IPS DF 19.7 (cell line): ENCODE results near the gene SGCA.

ENCODE experiments used
- DNase-seq: peaks from one replicate; pipeline ENCODE4 v3.0.0-alpha.2; 2013; ENCODE audit warnings: low read depth, low spot score

Gene SGCA

GRCh38 chr17:50192618-50193291 is 26.9 kb downstream of the SGCA start:
- no peak for DNase-seq

- no peak for DNase-seq
These were observed 28.5 kb downstream of the SGCA start for GRCh38 chr17:50194140-50194933.

DNA sequence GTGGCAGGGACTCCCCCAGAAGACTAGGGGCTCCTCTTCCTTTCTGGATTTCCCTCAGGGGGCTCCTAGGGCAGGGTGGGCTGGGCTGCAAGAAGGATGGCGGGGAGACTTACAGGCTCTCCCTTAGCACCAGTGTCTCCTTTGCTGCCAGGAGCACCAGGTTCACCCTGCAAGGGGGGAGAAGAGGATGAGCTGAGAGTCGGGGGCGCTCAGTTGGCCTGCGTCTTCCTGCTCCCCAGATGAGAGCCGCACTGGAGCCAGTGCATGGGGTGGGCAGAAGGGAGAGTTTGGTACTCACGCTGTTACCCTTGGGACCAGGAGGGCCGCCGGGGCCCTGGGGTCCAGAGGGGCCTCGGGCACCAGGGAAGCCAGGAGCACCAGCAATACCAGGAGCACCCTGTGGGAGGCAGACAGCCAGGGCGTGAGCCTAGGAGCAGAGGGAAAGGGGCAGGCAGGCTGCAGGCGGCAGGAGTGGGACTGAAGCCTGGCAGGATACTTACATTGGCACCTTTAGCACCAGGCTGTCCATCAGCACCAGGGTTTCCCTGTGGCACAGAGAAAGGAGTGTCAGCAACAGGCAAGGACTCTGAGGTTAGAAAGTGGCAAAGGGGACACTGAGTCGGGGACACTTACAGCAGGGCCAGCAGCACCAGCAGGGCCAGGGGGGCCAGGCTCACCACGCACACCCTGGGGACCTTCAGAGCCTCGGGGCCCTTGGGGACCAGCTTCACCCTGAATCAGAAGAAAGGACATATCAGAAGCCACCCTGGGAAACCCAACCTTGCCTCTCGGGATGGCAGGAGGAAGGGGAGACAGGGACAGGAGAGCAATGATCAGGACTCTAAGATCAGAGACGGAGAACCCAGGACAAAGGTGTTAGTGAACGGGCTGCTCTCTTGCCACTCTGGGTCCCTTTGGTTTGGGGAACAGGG is 29.4 kb downstream of the SGCA start:
- DNase-seq, result no peak

- no peak for DNase-seq
These were observed 30.2 kb downstream of the SGCA start for GRCh38 chr17:50196036-50196435.

- no peak for DNase-seq
These were observed 31.0 kb downstream of the SGCA start for GRCh38 chr17:50196826-50197225.

DNA sequence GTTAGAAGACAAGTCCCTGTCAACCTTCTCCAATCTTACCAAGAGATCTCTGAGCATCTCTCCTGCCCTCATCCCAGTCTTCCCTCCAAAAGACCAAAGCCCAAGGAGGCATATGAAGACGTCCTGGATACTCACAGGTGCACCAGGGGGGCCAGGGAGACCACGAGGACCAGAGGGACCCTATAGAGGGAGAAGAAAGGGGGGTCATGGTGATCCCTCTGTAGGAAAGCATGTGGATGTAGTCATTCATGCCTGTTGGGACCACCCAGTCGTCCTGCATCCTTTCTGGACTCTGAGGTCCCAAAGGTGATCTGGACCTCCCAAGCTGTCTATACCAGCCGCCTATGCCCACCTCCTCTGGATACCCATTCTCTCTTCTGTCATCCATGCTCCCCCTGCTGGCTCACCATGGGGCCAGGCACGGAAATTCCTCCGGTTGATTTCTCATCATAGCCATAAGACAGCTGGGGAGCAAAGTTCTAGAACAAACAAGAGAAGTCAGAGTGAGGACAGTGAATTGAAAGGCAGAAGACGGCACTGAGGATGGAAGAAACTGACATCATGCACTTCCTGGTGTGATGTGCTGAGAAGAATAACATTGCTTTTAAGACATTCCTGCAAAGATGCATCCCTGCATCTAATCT is 32.3 kb downstream of the SGCA start:
- no peak for DNase-seq

GRCh38 chr17:50199211-50199802 is 33.5 kb downstream of the SGCA start:
- DNase-seq, result no peak

DNA sequence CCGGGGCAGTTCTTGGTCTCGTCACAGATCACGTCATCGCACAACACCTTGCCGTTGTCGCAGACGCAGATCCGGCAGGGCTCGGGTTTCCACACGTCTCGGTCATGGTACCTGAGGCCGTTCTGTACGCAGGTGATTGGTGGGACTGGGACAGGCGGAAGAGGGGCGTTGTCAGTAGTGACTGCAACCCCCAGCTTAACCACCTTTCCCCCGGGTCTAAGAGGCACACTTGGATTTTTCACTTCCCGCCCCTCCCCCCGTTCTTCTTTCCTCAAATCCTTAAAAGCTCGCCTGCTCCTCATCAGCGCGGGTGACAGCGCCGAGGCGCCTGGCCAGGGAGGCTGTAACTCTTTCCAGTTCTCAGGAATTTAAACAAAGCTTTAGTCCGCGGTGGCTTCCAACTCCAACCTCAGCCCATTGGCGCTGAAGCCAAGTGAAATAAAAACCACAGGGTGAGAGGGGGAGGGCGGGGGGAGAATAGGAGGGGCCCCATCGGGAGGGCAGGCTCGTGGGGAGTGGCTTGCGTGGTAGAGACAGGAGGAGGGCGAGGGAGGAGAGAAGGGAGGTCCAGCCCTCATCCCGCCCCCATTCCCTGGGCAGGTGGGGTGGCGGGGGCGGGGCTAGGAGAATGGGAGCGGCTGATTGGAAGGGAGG is 34.1 kb downstream of the SGCA start:
- no peak for DNase-seq

DNA sequence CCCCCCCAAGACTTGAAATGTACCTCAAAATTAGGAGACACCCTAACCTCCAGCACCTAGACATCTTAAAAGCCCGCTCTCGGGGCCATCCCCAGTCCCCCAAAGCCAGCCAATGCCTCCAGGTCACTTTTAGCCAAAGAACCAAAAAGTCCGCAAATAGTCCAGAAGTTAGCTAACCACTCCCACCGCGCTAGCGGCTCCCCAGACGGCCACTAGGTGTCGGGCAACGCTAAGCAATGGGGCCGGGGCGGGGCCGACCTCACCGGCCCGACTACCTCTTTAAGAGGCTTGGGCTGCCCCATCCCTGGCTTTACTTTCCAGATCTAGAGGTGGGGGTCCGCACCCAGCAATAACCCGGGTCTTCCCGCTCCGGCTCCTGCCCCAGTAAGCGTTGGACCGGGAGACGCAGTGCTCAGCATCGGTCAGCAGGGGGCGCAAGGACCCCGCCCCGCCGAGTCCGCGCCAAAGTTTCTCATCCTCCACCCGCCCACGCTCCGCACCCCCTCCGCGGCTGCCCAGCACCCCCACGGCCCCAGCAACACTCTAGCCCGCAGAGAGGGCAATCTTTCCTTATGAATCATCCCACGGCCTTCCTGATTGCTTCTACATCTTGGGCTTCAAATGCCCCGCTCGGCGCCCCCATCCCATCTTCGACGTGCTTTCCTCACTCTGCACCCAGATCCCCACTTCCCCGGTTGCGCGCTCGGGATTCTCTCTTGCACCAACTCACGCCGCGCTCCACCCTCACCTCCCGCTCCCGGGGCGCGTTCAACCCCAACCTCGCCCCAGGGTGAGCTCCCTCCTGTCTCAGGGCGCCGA is 34.9 kb downstream of the SGCA start:
- DNase-seq, result no peak

DNA sequence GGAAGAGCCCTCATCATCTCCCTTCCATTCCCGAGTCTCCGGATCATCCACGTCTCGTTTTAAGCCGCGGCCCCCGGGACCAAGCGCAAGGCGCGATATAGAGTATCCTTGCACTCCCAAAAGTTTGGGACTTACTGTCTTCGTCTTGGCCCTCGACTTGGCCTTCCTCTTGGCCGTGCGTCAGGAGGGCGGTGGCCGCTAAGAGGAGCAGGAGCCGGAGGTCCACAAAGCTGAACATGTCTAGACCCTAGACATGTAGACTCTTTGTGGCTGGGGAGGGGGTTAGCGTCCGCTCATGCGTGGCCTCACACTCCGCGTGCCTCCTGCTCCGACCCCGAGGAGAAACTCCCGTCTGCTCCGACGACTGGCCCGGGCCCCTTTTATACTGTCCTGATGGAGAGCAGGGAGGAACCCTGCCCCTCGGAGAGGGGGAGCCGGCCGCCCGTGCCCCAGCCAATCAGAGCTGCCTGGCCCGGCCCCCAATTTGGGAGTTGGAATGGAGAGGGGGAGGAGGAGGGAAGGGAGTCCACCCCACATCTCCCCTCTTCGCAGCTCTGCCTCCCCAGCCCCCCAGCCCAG is 35.6 kb downstream of the SGCA start, which contains the start of gene COL1A1:
Gene COL1A1, minus strand, starts transcription at position 356 of the 579 bp plus-strand sequence. Its CDS starts 118 bp downstream, at position 238.
- no peak for DNase-seq

- DNase-seq, result no peak
These were observed 37.3 kb downstream of the SGCA start for GRCh38 chr17:50203086-50203485.

GRCh38 chr17:50203604-50204345 is 38.0 kb downstream of the SGCA start:
- no peak for DNase-seq

DNA sequence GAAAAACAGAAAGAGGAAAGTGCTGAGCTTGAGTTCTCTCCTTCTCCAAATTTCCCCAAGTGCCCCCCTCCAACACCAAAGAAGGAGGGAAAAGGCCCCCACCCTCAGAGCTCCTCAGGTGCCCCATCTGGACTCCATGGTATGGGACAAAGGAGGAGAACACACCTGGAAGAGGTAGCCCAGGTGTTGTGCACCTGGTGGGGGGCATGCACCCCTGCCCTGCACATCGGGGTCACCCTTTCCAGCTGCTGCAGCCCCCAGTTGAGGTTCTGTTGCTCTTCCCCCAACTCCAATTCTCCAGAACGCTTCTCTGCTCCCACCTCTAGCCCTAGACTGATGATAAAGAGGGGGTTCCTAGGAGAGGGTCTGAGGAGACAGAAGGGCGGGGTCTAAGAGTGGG is 38.6 kb downstream of the SGCA start:
- no peak for DNase-seq

DNA sequence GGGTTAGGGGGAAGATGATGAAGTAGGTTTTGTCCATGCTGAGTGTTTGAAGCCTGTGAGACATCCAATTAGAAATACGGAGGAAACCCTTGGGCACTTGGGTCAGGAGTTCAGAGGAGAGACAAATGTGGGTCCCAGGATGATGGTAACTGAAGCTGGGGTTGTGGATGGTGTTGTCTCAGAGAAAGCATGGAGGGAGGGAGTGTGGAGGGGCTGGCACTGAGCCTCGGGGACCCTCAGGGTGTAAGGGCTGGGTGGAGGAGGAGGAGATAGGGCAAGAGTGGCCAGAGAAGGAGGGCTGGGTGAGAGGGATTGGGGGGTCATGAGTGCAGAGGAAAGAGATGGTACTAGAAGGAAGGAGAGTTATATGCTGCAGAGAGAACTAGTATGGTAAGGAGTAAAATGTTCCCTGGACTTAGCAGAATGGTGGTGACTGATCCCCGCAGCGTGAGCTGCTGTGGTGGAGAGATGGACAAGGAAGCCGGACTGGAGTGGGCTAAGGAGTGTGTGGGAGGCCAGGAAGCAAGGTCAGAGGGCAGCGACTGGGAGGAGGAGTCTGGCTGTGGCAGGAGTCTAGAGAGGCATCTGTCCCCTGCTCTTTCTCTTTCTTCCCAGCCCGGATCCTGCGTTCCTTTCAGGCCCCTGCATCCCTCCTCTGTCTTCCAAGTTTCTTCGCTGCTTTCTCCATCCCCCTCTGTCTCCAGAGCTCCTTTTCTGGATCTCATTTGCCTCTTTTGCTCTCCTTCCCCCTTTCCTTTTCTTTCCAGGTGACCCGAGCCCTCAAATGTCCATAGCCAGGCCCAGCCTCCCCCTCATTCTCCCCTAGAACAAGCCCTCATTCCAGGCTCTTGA is 39.5 kb downstream of the SGCA start:
- no peak for DNase-seq

DNA sequence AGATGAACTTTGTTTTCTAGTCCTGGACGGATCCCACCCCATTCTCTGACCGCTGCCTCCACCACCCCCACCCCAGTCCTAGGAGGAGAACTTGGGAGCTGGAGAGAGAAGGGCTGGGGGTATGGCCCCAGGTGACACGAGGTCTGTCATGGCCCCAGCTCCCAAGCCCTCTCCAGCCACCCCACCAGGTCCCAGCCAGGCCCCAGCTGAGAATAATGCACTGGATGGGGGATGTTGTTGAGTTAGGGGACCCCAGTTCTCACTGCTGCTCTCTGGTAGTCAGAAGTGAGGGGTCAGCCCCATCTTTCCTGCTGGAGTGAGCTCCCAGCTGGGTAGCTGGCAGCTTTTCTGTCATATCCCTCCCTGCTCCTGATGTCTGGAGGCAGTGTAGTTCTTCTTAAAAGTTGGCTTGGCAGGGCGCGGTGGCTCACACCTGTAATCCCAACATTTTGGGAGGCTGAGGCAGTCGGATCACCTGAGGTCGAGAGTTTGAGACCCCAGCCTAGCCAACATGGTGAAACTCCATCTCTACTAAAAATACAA is 40.2 kb downstream of the SGCA start:
- no peak for DNase-seq

GRCh38 chr17:50206604-50207293 is 40.9 kb downstream of the SGCA start:
- DNase-seq, result no peak

DNA sequence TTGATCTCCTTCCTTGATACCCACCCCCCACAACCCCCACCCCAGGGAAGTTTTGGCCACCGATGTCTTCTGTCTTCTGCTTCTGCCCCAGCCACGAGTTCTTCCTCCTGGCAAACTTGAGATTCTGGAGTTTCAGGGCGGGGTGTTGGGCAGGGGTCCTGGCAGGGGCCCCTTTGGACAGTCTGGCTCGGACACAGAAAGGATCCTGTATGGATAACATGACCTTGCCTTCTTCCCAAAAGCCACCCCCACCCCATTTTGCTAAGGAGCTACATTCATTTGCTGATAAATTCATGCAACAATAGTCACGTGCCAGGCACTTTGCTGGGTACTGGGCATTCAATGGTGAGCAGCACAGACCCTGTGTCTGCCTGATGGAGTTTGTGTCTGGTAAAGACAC is 41.5 kb downstream of the SGCA start:
- DNase-seq, result no peak
